IPS DF 19.7 (cell line): Measurements from ENCODE around the gene TRIM22.
A peak's percentile ranks its signal among the peaks of the same experiment; 100 is the strongest.
"Not testable (repeated sequence)": the region's sequence is repeated elsewhere in the genome, so short reads cannot be mapped to it uniquely, and the experiment has no call there.

Experiments used
- DNase-seq: peaks from one replicate; pipeline ENCODE4 v3.0.0-alpha.2; 2013; ENCODE audit warnings: low read depth, low spot score

TRIM22 gene

DNA sequence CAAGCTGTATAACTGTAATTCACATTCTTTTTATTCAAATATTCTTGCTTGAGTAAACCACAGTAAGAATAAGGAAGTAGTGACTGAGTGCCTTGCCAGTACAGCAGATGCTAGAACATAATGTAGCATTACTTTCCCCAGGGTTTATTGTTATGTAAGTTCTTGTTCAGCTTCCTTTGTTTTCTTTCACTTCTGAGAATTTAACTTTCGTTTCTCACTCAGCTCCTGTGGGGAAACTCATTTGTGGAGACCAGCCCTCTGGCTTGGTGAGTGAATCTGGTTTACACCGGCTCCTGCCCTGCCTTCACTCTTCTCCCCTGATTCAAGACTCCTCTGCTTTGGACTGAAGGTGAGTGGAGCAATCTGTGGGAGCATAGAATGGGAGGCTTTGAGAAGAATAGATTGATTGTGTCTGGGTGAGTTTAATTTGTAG is at the start of gene TRIM22:
Gene TRIM22 (plus strand): TSS at position 240 of the 433 bp plus-strand sequence. CDS start 6,443 bp downstream, outside the sequence.
- peak; percentile 57 for DNase-seq

- no peak for DNase-seq
These were observed 49.6 kb upstream of the TRIM22 start for GRCh38 chr11:5639953-5640352.

DNA sequence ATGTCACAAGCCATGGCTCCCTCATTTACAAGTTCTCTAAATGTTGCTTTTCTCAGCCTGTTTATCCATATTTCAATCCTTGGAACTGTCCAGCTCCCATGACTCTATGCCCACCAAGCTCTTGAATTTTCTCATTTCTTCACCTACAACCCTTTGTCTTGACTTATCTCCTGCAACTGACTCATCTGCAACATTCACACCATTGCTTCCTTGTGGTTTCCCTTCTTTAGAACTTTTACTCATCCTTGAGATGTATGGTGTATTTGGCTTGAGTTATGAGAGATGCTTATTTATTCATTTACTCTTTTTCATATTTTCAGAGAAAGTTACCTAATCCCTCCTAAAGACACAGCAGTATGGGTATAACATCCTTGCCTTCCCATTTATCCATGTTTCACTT is 46.0 kb upstream of the TRIM22 start:
- no peak for DNase-seq

DNA sequence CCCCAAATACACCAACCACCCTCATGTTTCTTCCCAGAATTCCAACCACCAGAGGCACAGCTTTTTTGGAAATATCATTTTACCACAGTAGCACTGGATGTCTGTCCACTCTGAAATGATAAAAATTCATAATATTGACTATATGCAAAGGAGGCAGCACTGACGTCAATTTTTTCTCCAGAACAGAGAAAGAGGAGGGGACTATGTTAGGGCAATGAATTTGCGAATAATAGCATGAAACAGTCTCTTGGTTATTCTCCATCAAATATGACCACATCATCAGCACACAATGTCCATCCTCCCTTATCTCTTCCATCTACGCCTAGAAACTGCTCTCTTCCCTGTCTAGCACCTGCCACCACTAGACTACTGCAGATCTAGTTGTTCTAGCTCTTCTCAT is 43.5 kb upstream of the TRIM22 start:
- DNase-seq = no peak

DNA sequence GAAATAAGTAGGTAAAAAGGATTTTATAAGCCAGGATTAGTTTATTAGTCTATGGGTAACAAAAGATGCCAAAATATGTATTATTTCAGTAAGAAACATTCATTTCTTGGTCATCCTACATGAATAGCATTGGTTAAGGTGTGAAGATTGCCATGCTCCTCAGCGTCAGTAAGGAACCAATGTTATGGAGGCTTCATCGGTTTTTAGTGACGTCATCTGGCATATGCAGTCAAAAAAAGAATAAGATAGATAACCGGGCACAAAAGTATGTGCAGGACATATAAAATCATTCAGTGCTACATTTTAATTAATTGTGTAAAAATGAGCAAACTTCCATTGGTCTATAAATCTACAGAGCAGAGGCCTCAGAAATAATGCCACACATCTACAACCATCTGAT is 34.1 kb upstream of the TRIM22 start:
- no peak for DNase-seq

- DNase-seq = not testable (repeated sequence)
These were observed 32.6 kb upstream of the TRIM22 start for GRCh38 chr11:5656956-5657355.

GRCh38 chr11:5658318-5658717 is 31.3 kb upstream of the TRIM22 start:
- DNase-seq = no peak

- DNase-seq = no peak
These were observed 26.1 kb upstream of the TRIM22 start for GRCh38 chr11:5663511-5663910.

DNA sequence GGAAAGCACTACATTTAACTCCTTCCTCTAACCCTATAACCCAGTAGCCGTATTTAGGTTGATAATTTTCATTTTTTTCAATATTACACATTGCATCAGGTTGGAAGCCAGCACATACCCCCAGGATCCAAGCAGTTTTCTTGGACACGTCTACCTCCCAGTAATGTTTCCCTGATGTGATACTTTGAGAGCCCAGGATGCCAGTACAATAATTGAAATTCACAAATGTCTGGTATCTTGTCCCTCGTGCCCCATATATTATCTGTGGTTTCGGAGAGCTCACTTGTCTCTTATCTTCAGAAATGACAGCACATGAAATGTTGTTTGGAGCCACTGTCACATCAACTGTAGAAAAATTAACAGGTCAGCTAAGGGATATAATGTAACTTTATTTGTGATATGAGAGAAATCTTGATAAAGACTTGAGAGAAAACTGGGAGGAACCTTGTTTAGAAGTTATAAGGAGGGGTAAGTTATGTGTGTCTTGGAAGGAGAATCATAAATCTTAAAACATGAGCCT is 24.5 kb upstream of the TRIM22 start:
- DNase-seq = no peak

DNA sequence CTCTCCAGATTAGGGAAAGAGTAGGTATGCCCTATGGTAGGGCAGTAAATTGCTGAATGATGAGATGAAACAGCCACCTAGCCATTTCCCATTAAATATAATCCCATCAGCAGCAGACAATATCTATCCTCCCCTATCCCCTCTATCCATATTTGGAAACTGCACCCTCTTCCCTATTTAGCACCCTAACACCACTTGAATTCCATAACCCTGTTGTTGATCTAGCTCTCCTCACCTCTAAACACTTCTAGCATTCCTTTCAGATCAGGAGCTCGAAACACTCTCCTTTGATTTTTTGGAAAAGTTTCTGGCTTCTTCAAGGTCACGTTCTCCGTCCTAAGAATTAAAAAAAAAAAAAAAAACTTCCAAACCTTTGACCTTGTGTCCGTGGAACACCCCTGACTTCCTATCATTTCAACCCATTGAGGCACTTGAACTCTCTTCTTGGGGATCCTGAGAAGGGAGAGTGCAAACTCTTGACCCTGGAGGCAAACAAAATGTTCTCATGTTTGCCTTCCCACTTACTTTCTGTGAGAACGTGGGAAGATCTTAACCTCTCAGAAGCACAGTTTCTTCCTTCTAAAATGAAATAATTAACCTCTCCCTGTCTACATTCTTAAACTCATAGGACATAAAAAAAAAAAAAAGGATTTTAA is 23.7 kb upstream of the TRIM22 start:
- DNase-seq = no peak

DNA sequence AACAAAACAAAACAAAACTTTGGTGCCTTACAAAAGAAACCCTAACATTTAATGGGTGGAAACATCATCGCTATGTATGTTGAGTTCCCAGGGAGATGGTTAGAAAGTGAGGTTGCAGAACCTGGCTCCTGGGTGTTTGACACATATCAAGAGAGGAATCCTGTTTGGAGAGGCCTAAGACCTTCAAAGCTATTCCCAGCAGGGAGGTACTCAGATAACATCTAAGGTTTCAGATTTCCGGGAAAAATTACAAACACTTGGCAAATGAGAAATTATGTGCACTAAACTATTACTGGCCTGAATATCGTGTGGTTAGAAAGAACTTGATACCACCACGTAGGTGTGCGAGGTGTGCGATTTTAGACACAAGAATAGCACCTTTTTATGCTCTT is 23.2 kb upstream of the TRIM22 start:
- DNase-seq = no peak

GRCh38 chr11:5671831-5672230 is 17.8 kb upstream of the TRIM22 start:
- DNase-seq = no peak

DNA sequence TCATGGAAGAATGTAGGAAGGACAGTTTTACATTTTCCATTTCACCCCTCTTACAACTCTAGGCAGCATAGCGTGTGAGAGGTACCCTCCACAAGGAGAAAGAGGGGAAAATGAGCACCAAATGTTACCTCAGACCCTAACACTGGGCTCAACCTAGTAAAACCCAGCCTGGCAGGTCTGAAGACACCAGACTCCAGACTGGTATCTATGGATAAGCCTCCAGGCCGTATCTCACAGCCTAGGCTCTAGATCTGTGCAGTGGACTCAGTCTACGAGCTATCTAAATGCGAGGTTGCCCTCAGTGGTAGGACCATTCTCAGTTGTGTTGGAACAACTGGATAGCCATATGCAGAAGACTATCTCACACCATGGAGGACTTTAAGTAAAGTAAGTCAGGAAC is 15.2 kb upstream of the TRIM22 start:
- no peak for DNase-seq

- DNase-seq = no peak
These were observed 9.8 kb upstream of the TRIM22 start for GRCh38 chr11:5679811-5680210.

DNA sequence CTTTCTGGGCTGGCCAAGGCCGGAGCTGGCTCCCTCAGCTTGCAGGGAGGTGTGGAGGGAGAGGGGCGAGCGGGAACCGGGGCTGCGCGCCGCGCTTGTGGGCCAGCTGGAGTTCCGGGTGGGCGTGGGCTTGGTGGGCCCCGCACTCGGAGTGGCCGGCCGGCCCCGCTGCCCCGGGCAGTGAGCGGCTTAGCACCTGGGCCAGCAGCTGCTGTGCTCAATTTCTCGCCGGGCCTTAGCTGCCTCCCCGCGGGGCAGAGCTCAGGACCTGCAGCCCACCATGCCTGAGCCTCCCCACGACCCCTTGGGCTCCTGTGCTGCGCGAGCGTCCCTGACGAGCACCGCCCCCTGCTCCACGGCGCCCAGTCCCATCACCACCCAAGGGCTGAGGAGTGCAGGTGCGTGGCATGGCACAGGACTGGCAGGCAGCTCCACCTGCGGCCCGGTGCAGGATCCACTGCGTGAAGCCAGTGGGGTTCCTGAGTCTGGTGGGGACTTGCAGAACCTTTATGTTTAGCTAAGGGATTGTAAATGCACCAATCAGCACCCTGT is 6.6 kb upstream of the TRIM22 start:
- not testable (repeated sequence) for DNase-seq

- DNase-seq = not testable (repeated sequence)
These were observed 6.0 kb upstream of the TRIM22 start for GRCh38 chr11:5683620-5684019.

GRCh38 chr11:5684036-5684645 is 5.4 kb upstream of the TRIM22 start:
- no peak for DNase-seq

DNA sequence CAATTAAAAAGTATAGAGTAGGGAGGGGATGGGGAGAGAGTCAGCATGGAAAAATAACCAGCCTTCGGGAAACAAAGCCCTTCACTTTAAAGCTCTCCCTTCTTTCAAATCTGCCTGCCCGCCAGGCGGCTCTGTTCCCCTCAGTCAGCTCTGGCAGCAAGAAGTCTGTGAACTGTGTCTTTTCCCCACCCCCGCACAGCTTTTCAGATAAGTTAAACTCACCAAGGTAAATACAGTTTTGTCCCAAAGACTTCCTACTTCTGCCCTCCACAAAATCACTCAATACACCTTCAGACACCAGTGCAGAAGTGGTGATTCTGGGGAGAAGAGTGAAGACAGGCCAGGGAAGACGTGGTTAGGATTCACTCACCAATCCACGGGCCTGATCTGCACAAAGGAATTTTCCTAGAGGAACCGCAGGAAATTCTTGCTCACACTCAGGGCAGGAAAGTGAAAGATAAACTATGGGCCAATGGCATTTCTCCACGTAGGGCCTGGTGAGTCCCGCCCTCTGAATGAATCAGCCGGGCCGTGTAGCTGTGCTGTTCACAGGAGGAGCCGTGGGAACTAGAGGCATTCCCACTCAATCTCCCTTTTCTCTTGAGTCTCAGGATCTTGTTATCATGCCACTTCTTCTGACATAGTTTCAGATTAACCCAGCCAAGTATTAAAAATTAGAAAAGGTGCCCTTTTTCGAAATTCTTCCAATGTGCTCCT is 4.8 kb upstream of the TRIM22 start, which contains the start of gene TRIM5:
Gene TRIM5 (minus strand): TSS at position 429 of the 717 bp plus-strand sequence. CDS start 4,897 bp downstream, outside the sequence.
- peak; percentile 74 for DNase-seq

DNA sequence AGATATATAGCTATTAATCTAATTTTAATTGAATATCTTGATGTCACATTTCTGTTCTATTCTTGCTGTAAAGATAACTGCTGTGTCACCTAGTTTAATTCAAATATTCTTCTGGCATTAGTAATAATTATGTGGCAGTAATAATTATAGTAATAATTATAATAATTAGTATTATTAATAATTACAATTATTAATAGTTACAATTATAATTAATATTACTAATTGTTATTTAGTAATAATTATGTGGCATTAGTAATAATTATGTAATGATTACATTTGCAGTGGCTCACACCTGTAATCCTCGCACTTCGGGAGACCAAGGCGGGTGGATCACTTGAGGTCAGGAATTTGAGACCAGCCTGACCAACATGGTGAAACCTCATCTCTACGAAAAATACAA is 3.2 kb upstream of the TRIM22 start:
- DNase-seq = no peak

GRCh38 chr11:5688482-5688881 is 1.1 kb upstream of the TRIM22 start:
- no peak for DNase-seq

GRCh38 chr11:5690216-5690615 is 626 bp downstream of the TRIM22 start:
- no peak for DNase-seq

DNA sequence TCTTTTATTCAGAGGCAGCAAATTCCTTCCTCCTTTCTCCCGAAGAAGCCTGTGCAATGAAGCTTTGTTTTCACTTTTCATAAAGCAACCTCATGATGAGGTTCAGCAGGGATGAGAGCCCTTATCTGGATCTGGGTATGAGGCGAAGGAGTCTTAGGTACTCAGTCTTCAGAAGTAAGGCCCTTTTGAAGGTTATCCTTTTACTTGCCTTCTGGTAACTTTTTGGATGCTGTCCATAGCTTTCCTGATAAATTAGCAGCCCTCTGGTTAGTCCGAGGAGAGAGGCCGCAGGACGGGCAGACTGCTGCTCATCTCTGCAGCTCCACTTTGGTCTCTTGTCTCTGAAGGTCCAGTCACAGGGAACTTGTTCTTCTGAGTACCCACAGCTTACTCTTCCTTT is 1.1 kb downstream of the TRIM22 start:
- DNase-seq = no peak
